Effector CD8-positive, alpha-beta T cell (primary cell): ENCODE measurements around the gene TRIM43B.
"Not testable (repeated sequence)": the region's sequence is repeated elsewhere in the genome, so short reads cannot be mapped to it uniquely, and the experiment has no call there.

Source experiments
- DNase-seq: peaks from one replicate; lab custom pipeline; 2025; lab: John Stamatoyannopoulos, UW
- total RNA-seq, 4 experiments: gene quantifications; one replicate each; lab custom pipeline; 2026; lab: John Stamatoyannopoulos, UW

The TRIM43B gene
- total RNA-seq: 0 reads per million in 4 experiments

DNA sequence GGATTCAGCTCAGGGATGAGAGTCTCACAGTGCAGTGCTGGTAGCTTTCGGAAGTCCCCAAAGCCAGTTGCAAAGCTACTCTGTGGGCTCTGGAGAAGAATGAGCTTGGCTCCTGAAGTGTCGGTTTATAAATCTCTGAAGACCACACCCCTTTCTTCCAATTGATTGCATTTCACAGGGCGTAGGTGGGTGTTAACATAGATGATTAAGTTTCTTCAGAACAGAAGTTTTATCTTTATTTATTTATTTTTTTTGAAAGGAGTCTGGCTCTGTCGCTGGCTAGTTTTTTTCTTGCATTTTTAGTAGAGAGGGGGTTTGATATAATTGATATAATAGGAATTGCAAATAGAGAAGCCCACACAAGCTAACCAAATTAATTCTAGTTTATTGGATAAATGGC lies at the start of gene TRIM43B:
TSS of gene TRIM43B (minus strand) at position 101 of the 400 bp plus-strand sequence. CDS start 2,040 bp downstream, outside the sequence.
- not testable (repeated sequence) for DNase-seq

DNA sequence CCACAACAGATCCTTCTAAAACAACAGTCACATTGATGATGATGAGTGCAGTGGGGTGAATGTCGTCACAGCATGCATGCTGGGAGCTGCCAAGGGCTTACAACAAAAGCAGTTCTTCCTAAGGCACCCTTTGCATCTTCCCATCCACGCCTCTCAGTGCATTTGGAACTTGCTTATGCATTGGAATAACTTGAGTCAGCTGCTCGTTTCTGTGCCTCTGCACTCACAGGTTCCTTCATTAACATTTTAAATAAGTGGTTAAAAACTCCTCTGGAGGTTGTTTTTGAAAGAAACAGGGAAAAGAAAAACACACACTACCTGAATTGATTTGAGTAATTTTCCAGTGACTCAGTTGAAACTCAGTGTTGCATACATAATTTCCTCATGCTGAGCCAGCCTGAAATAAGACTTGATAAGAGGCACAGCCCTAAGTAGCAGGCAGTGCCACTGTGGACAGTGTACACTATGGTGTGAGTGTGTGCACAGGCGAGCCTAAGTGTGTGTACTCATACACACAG lies 46.8 kb upstream of the TRIM43B start:
- no peak for DNase-seq

DNA sequence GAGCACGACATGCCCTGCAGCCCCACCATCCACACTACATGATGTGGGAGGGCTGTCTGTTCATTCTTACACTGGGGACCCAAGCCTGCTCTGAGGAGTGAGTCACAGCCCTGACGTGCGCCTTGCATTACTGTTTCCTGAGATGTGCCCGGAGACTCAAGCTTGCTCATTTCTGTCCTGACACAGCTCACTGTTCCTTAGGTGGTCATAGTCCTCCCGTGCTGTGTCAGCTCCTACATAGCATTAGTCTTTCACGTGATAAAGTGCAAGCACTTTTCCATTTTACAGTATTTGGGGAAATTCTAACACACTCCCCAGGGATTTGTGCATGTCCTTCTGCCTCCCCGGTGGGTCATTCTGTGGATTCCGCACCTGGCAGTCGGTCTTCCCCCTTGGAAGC lies 46.2 kb upstream of the TRIM43B start:
- DNase-seq: no peak

DNA sequence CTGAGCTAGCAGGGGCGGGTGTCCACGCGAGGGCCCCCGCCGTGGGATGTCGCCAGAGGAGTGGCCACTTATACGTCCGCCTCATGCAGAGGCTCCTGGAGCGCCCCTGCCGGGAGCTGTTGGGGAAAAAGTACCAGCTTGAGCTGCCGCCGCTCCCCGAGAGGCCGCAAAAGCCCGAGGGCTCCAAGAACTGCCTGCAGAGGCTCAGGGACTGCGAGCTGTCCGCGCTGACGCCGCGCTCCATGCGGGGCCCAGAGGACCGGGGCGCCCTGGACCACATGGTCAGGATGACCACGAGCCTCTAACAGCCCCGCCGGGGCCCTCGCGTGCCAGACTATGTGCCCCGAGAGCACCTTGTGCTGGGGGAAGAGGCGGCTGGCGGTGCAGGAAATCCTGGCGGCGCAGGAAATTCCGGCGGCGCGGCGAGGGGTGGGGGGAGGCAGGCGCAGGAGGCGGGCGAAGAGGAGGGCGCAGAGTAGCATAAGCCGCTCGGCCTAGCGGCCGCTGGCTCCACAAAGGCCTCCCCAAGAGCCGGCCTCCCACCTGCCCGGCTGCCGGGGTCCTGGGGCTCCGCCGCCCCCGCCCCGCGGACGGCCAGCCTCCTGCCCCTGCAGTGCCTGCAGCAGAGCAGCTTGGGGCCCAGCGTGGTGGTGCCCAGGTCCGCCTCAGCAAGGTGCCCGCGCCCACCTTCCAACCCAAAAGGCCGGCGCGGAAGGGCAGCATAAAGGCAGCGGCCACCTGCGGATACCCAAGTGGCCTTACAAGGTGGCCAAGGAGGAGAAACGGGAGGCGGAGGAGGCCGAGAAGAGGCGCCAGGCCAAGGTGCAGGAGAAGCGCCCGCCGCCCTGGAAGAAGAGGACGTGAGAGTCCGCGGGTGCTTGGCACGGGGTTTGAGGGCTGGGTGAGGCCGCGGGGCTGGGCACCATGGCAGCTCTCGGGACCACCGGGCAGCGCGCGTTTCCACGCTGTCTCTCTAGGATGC lies 42.1 kb upstream of the TRIM43B start:
- DNase-seq: no peak

DNA sequence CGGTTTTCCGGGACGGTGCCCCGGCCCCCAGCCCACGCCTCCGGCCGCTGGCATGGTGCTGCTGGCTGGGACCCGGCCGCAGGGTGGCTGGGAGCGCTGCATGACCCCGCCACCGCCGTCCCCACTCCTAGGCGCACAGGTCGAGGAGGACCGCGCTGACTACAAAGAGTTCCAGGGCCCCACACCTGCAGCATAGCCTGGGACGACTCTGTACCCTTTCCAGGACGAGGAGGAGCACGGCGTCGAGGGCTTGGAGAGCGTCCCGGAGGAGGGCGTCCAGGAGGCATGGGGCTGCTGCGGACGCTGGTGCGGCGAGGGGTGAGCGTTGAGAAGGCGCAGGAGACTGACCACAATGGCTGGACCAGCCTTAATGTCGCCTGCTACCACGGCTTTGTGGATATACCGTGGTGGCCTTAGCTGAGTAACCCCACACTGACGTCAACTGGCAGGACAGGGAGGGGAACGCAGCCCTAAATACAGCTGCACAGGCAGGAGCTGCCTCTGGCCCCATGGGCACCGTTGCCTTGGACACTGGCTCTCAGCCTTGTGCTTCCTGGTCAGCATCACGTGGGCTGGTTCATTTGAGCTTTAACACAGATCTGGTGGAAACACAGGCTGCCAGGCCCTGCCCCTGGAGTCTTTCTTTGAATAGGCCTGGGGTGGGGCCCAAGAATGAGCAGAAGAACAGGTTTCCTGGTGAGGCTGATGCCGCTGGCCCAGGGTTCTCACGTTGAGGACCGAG lies 40.9 kb upstream of the TRIM43B start:
- DNase-seq: no peak

DNA sequence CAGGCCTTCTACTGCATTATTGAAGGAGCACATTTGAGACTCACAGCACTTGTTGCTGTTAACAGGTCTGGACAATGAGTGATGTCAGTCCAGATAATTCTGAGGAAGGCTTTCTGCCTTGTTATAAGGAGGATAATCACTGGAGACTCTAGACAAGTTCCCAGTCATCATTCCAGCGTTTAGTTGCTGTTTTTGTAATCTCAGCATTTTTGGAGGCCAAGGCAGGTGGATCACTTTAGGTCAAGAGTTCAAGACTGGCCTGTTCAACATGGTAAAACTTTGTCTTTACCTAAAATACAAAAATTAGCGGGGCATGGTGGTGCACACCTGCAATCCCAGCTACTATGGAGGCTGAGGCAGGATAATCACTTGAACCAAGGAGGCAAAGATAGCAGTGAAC lies 39.6 kb upstream of the TRIM43B start:
- no peak for DNase-seq

DNA sequence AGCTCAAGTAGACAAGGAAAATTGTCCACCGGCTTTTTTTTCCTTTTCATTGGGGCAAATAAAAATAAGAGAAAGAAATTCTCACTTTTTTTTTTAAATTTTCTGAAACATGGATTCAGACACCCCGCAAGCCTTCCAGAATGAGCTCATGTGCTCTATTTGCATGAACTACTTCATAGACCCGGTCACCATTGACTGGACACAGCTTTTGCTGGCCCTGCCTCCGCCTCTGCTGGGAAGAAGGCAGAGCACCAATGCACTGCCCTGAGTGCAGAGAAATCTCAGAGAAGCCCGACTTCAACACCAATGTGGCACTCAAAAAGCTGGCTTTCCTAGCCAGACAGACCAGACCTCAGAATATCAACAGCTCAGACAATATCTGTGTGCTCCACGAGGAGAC lies 30.2 kb upstream of the TRIM43B start:
- DNase-seq: no peak

DNA sequence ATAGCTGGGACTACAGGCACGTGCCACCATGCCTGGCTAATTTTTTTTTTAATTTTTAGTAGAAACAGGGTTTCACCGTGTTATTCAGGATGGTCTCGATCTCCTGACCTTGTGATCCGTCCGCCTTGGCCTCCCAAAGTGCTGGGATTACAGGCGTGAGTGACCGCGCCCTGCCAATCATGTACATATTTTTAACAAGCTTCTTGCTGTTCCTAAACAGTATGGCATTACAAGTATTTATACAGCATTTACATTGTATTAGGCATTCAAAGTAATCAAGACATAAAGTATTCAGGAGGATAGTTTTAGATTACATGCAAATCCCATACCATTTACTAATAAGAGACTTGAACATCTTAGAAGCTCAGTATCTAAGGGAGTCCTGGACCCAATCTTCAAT lies 29.7 kb upstream of the TRIM43B start:
- not testable (repeated sequence) for DNase-seq

DNA sequence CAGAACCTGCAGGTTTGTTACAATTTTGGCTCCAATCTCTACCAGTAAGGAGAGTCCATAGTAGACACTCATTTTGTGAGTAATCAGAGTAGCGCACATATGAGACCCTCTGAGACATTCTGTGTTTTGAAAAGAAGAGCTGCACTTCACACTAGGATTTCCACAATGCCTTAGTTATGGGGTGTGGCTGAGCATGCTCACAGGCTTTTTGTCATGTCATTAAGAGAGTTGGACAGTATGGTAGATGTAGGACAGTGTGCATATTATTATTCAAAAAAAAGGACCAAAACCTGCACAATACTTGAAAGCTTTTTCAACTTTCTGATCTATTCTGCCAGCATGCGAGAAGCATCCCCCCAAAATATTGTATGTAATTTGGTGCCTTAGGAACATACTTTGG lies 24.9 kb upstream of the TRIM43B start:
- no peak for DNase-seq

DNA sequence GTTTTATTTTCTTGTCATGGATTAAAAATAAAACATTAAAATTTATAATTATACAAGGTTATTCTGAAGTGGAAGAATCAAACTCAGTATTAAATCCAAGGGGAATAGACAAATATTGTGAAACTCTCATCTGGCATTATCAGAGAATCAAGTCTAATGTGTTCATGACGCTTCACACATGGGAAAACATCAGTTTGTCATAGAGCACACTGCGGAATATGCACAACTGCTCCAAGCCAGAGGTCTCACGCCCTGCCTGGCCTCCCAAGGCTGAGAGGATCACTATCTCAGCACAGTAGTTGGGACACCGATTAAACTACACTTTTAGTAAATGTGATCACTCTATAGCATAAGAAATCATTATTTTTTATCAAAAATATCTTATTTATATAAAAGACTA lies 20.7 kb upstream of the TRIM43B start:
- DNase-seq: no peak

DNA sequence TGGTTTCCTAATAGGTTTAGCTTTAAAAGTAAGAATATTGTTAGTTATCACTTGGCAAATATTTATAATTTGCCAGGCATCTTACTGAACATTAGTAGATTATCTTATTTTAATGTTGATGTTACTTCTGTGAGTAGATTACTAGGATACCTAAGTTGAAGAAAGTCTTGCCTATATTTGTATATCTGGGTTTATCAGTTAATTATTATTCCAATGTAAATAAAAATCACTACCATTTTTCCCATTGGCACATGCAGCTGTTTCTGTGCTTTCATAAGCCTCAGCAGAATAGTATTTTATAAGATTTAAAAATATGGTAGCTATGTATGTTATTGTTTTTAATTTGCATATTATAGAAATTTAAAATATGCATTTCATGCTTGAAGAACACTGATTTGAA lies 16.3 kb upstream of the TRIM43B start:
- DNase-seq: no peak

DNA sequence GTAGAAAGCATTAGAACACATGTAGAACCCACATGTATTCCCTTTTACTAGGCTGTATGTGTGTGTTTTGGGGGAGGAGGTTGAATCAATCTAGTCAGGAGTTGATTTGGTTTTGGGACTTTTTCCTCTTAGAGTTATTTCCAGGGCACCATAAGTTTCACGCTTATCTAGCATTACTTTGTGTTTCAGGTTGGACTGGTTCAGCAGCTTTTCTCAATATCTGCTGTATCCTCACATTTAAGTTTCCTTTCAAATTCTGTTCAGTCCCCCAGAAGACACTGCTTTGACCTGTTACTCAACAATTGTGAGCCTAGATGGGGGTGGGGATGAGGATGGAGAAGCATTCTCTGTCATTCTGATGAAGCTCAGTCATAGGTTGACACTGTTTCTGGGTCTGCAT lies 7.5 kb upstream of the TRIM43B start:
- not testable (repeated sequence) for DNase-seq

DNA sequence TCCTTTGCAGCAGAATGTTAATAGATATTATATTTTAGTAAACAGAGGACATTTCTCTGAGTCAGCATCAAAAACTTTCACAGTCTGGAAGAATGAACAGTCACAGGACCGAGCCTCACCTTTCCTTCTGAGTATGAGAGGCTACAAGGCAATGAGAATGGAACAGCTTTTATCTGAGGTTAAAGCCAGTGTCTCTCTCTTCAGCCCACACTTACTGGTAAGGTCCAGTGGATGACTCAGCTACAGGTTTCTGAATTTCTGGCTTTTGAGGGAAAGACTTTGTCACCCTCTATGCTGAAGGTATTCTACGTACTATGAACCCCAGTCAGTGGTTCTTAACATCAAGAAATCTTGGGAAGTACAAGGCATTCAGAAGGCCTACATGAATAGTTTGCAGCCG lies 9.5 kb downstream of the TRIM43B start:
- not testable (repeated sequence) for DNase-seq

DNA sequence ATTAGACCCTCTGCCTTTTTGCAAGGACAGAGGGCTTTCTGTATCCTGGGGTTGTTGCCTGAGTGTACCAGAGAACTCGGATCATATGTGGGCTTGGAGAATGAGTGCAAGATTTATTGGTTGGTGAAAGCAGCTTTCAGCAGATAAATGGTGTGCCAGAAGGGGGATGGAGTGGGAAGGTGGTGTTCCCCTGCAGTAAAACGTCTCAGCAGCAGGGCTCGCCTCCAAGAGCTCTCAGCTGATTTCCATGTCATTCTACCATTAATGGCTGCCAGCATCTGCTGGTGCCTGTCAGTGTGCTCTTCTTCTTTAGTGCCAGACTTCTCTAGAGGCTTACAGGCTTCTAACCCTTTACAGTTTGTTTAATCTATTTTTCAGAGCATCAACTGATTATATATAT lies 16.6 kb downstream of the TRIM43B start:
- DNase-seq: not testable (repeated sequence)

DNA sequence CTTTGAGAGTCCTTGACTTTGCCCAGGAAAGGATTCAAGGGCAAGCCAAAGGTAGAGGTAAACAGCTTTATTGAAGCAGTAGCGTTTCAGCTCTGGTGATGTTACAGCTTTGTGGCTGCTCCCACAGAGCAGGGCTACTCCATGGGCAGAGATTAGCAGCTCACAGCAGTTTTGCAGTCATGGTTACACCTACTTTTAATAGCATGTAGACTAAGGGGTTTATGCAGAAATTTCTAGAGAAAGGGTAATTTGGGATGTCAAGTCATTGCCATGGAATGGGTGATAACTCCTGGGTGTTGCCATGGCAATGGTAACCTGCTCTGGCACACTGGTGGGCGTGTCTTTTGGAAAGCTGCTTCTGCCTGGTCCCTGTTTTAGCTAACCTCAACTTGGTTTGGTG lies 18.0 kb downstream of the TRIM43B start:
- not testable (repeated sequence) for DNase-seq

DNA sequence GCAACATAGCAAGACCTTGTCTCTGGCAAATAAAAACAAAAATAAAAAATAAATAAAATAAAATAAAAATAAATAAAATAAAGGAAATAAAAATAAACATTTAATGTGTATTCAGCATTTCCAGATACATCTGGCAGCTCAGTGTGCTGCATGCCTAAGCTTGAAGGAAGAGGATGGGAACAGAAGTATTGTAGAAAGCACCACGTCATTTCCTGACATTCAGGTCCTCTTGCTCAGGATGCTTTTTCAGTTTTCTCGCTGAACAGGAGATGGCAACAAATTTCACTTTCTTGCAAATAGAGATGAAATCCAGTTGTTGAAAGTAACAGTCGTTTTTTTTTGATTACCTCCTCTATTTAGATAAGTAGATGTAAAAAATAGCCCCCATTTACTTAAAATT lies 21.3 kb downstream of the TRIM43B start:
- DNase-seq: not testable (repeated sequence)

DNA sequence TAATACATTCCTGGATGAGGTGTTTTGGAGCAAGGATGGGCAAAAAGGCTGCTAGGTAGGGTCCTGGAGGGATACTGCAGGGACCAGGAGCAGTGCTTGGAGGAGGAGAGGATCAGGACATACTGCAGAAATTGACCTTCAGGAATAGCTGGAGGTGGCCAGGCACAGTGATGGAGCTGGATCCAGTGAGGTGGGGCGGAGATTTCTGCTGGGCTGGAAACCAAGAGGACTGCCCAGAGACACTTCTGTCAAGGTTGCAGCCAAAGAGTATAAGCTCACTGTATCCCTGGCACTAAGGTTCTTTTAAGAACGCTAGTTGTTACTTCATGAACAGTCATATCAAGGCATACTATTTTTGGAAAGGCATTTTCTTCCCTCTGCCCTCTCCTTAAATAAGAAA lies 39.2 kb downstream of the TRIM43B start:
- DNase-seq: not testable (repeated sequence)

DNA sequence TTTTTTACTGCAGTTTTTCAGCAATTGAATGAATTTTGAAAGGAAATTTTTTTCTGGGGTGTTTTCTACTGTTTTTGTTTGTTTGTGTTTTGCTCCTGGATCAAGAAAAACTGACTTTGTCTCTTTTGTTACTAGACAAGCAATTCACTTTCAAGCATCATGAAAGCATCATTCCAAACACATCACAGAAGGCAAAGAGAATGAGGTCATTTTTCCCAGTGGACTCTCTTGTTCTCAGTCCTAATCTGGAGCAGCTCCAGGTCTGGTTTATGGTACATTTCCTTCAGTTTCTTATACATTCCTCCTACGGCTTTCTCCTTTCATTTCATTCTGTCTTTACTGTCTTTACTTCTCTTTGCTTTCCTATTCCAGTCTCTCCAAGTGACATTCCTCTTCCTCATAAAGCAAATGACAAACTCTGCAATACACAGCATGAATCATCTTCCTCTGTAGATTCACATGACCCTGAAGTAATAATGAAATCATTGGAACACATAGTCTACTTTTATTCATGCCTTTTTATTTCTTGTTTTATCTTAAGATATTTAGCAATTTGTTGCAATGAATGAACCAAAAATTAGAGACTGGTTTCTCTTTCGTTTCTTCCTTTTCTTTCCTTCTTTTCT lies 42.0 kb downstream of the TRIM43B start:
- DNase-seq: not testable (repeated sequence)

DNA sequence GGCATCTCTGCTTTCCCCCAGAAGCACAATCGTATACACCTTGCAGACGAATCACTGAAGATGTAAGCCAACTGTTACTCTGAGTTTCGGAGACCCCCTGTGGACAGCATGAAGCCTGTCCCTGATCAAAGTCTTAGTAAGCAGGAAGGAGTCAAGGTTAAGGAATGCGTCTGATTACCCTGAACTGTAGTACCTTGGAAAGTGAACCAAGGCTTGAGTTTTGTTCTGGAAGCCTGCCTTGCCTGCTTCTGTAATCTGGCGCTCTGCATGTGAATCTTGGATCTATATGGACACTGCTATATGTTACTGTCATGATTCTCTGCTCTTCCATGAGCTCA lies 48.7 kb downstream of the TRIM43B start:
- DNase-seq: not testable (repeated sequence)

DNA sequence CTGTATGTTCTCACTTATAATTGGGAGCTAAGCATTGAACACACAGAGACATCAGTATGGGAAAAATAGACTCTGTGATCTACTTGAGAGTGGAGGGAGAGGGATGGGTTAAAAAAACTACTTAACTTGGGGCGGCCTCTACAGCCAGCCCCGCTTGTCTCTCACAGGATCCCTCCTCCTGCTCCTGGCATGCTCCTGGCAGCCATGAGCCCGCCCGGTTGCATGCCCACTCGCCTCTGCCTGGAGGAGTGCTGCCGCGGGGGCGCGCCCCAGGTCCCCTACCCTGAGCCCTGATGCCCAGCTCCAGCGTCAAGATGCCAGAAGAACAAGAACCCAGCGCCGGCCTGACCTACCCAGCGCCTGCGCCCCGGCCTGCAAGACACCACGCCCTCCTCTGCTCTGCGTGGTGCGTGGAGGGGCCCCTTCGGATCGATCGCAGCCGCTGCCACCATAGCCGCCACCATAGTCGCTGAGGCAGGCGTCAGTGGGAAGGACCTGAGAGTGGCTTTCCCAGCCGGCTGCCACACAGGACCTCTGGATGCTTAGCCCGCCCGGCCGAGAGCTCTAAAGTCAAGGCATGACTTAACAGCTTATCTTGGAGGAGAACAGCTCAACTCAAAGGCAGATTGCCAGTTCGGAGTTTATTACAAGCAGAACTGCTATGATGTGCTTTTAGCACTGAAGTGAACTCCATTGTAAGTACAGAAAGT lies 49.2 kb downstream of the TRIM43B start:
- not testable (repeated sequence) for DNase-seq

DNA sequence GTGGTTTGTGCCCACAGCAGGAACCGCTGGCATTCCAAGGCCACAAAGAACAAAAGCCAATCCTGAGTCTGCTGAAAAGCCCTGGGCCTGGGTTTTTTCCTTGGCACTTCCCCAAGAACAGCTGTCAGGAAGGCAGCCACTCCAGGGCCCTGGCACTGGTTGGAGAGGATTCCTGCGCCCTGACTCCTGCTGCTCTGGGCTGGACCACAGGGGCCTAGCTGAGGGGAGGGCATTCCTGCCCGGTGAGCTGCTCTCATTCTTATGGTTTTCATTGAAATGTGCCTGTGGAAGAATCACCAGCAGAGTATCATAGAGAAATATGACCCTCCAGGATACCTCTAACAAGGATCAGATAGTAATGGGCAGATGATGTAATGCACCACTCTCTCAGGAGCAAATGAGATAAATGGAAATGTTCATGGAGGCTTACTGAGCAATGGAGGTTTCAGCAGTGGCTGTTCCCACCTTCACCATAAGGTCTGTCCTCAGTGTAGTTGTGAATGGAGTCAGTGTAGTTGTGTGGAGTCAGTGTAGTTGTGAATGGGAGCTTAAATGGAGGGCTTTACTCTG lies 50.0 kb downstream of the TRIM43B start:
- not testable (repeated sequence) for DNase-seq
